WTC11 (cell line): ENCODE results near the gene RBM28. TPM values are rescaled to one million over a fixed set of nuclear protein-coding genes. Genes with fewer than 3 reads are reported as not detected.
A peak's percentile ranks its signal among the peaks of the same experiment; 100 is the strongest.

Experiments used
- ATAC-seq: fragments of 200-7000 bp; cut with Tn5 transposase; 2 replicates; pipeline ENCODE4 v1.10.0; 2021; ENCODE audit warnings: mild to moderate bottlenecking, moderate library complexity
- CTCF ChIA-PET: fragments of 300-600 bp; sonication (Branson Sonifier 250); formaldehyde crosslinking; loops from one replicate; lab custom pipeline; 2021; ENCODE audit warnings: antibody characterized with exemption; lab: Charles Lee
- POLR2A ChIA-PET: fragments of 350-600 bp; sonication (Branson Sonifier 250); formaldehyde crosslinking; loops from one replicate; lab custom pipeline; 2021; ENCODE audit warnings: antibody characterized with exemption; lab: Charles Lee
- DNase-seq: peaks from one replicate; pipeline ENCODE4 v3.0.0; 2021; ENCODE audit warnings: low spot score
- H3K27ac Mint-ChIP-seq: 2 replicates; pipeline ENCODE4 v1.8.0; 2021; ENCODE audit warnings: mixed read lengths
- H3K27me3 Mint-ChIP-seq: 2 replicates; pipeline ENCODE4 v1.8.0; 2021; ENCODE audit warnings: low read depth, mild to moderate bottlenecking, moderate library complexity, mixed read lengths
- H3K36me3 Mint-ChIP-seq: 2 replicates; pipeline ENCODE4 v1.8.0; 2021; ENCODE audit warnings: mixed read lengths
- H3K4me1 Mint-ChIP-seq: 2 replicates; pipeline ENCODE4 v1.8.0; 2022; ENCODE audit warnings: mixed read lengths
- H3K4me3 Mint-ChIP-seq: 2 replicates; pipeline ENCODE4 v1.8.0; 2021; ENCODE audit warnings: mild to moderate bottlenecking, moderate library complexity, mixed read lengths
- H3K9me3 Mint-ChIP-seq: 2 replicates; pipeline ENCODE4 v1.8.0; 2021; ENCODE audit warnings: mixed read lengths
- ELF4 ChIP-seq: sonication (generic); formaldehyde crosslinking; IDR thresholded peaks from 2 replicates; pipeline ENCODE4 v1.8.1; 2022; ENCODE audit warnings: low read depth, mild to moderate bottlenecking, moderate library complexity, missing genetic modification reagents
- MXD4 ChIP-seq: fragments of 250-450 bp; sonication (Bioruptor Pico); IDR thresholded peaks from 2 replicates; pipeline ENCODE4 v1.8.0; 2021; ENCODE audit warnings: mild to moderate bottlenecking, moderate library complexity, borderline replicate concordance
- NR1H2 ChIP-seq: sonication (generic); formaldehyde crosslinking; IDR thresholded peaks from 2 replicates; pipeline ENCODE4 v1.9.0; 2021; ENCODE audit warnings: mild to moderate bottlenecking, moderate library complexity, missing genetic modification reagents
- OVOL2 ChIP-seq: fragments of 250-450 bp; sonication (Bioruptor Pico); IDR thresholded peaks from 2 replicates; pipeline ENCODE4 v1.9.0; 2021; ENCODE audit warnings: mild to moderate bottlenecking, borderline replicate concordance
- PRDM15 ChIP-seq: sonication (generic); formaldehyde crosslinking; IDR thresholded peaks from 2 replicates; pipeline ENCODE4 v1.8.0; 2022; ENCODE audit warnings: missing genetic modification reagents
- RORB ChIP-seq: fragments of 250-450 bp; sonication (Bioruptor Pico); IDR thresholded peaks from 2 replicates; pipeline ENCODE4 v1.9.0; 2021; ENCODE audit warnings: mild to moderate bottlenecking
- SMAD3 ChIP-seq: sonication (generic); formaldehyde crosslinking; IDR thresholded peaks from 2 replicates; pipeline ENCODE4 v1.8.0; 2022; ENCODE audit warnings: missing genetic modification reagents, mild to moderate bottlenecking, borderline replicate concordance
- TP53 ChIP-seq: sonication (generic); formaldehyde crosslinking; IDR thresholded peaks from 2 replicates; pipeline ENCODE4 v1.8.1; 2023; ENCODE audit warnings: mild to moderate bottlenecking, missing genetic modification reagents
- USF2 ChIP-seq: sonication (generic); formaldehyde crosslinking; IDR thresholded peaks from 2 replicates; pipeline ENCODE4 v1.8.1; 2023; ENCODE audit warnings: mild to moderate bottlenecking, missing genetic modification reagents, moderate library complexity
- ZMAT4 ChIP-seq: fragments of 250-450 bp; sonication (Bioruptor Pico); IDR thresholded peaks from 2 replicates; pipeline ENCODE4 v1.9.0; 2021; ENCODE audit warnings: mild to moderate bottlenecking
- ZNF281 ChIP-seq: sonication (generic); formaldehyde crosslinking; IDR thresholded peaks from 2 replicates; pipeline ENCODE4 v1.8.0; 2023; ENCODE audit warnings: mild to moderate bottlenecking, missing genetic modification reagents
- total RNA-seq: library from RNA; stranded (reverse); gene quantifications from 3 replicates; pipeline ENCODE4 v1.2.3, GENCODE V29; 2021
- TF ChIP-seq, protein P1 (sequence below): sonication (generic); formaldehyde crosslinking; IDR thresholded peaks from 2 replicates; pipeline ENCODE4 v1.8.1; 2022; ENCODE audit warnings: low read depth, missing genetic modification reagents, borderline replicate concordance
- TF ChIP-seq, protein P2 (sequence below): fragments of 250-450 bp; sonication (Bioruptor Pico); conservative IDR thresholded peaks from 2 replicates; pipeline ENCODE4 v1.9.0; 2021; ENCODE audit warnings: mild to moderate bottlenecking

The RBM28 gene
- total RNA-seq, 1 experiment from 2014 or later, result 66.1 TPM

- CTCF ChIA-PET, result interaction anchor here (1.4 to 1.7 kb wide), 2 partner anchors 10 to 50 kb away, joined by 3 to 4 read pairs; no protein-coding TSS in a partner anchor
These were observed 83.5 kb downstream of the RBM28 start for GRCh38 chr7:128260069-128260795.

GRCh38 chr7:128259131-128260061, 84.3 kb downstream of the RBM28 start:
- Mint-ChIP-seq H3K27ac (no peak overlapping the region), H3K4me3 (no peak overlapping the region)
- POLR2A ChIA-PET, result no interaction called here

More at GRCh38 chr7:128260069-128260795, 83.5 kb downstream of the RBM28 start:
- Mint-ChIP-seq H3K9me3 (no peaks in the 10 kb centered on the region; the same call in 1 of the 2 replicates), H3K27me3 (no peaks in the 10 kb centered on the region; the same call in 1 of the 2 replicates), H3K4me3 (no peak overlapping the region; the same call in 1 of the 2 replicates), H3K4me1 (peaks cover 32% of the 10 kb centered on the region), H3K27ac (peak overlapping the region; percentile 13; the same call in 1 of the 2 replicates)
- ATAC-seq, result no peak
- DNase-seq, result no peak
- POLR2A ChIA-PET, result no interaction called here
- no peak for TF ChIP-seq NR1H2 (CRISPR knock-in tag)
- TF ChIP-seq, all 79 proteins: peak for 0
- no peaks in the 10 kb centered on the region for H3K36me3 Mint-ChIP-seq

GRCh38 chr7:128257458-128257857, 86.2 kb downstream of the RBM28 start:
- Mint-ChIP-seq H3K9me3 (peaks cover 16% of the 10 kb centered on the region), H3K36me3 (no peaks in the 10 kb centered on the region), H3K4me1 (peaks cover 21% of the 10 kb centered on the region), H3K4me3 (no peak overlapping the region), H3K27me3 (no peaks in the 10 kb centered on the region; the same call in 1 of the 2 replicates), H3K27ac (no peak overlapping the region)
- DNase-seq, result no peak
- no peak for ATAC-seq
- ChIA-PET POLR2A (interaction anchor here (0.6 kb wide), 1 partner anchor 46 kb away, joined by 3 read pairs; no protein-coding TSS in a partner anchor), CTCF (interaction anchor here (0.7 kb wide), 2 partner anchors 10 to 1017 kb away, joined by 3 to 5 read pairs; no protein-coding TSS in a partner anchor)
- TF ChIP-seq OVOL2 (CRISPR knock-in tag), result no peak
- TF ChIP-seq TP53, result no peak
- TF ChIP-seq ZMAT4, result no peak
- no peak for TF ChIP-seq PRDM15 (CRISPR knock-in tag)
- TF ChIP-seq, protein P1, sequence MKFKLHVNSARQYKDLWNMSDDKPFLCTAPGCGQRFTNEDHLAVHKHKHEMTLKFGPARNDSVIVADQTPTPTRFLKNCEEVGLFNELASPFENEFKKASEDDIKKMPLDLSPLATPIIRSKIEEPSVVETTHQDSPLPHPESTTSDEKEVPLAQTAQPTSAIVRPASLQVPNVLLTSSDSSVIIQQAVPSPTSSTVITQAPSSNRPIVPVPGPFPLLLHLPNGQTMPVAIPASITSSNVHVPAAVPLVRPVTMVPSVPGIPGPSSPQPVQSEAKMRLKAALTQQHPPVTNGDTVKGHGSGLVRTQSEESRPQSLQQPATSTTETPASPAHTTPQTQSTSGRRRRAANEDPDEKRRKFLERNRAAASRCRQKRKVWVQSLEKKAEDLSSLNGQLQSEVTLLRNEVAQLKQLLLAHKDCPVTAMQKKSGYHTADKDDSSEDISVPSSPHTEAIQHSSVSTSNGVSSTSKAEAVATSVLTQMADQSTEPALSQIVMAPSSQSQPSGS (CRISPR knock-in tag), result no peak
- TF ChIP-seq ELF4 (CRISPR knock-in tag), result no peak
- no peak for TF ChIP-seq MXD4 (CRISPR knock-in tag)
- TF ChIP-seq SMAD3 (CRISPR knock-in tag), result no peak
- TF ChIP-seq RORB (CRISPR knock-in tag), result no peak
- no peak for TF ChIP-seq ZNF281 (CRISPR knock-in tag)

More at GRCh38 chr7:128259131-128260061, 84.3 kb downstream of the RBM28 start:
- Mint-ChIP-seq H3K9me3 (peaks cover 2% of the 10 kb centered on the region; the same call in 1 of the 2 replicates), H3K36me3 (no peaks in the 10 kb centered on the region)
- no peak for DNase-seq
- CTCF ChIA-PET, result interaction anchor here (0.6 to 1.7 kb wide), 3 partner anchors 8 to 50 kb away, joined by 3 to 4 read pairs (median 3); no protein-coding TSS in a partner anchor
- TF ChIP-seq, protein P2, sequence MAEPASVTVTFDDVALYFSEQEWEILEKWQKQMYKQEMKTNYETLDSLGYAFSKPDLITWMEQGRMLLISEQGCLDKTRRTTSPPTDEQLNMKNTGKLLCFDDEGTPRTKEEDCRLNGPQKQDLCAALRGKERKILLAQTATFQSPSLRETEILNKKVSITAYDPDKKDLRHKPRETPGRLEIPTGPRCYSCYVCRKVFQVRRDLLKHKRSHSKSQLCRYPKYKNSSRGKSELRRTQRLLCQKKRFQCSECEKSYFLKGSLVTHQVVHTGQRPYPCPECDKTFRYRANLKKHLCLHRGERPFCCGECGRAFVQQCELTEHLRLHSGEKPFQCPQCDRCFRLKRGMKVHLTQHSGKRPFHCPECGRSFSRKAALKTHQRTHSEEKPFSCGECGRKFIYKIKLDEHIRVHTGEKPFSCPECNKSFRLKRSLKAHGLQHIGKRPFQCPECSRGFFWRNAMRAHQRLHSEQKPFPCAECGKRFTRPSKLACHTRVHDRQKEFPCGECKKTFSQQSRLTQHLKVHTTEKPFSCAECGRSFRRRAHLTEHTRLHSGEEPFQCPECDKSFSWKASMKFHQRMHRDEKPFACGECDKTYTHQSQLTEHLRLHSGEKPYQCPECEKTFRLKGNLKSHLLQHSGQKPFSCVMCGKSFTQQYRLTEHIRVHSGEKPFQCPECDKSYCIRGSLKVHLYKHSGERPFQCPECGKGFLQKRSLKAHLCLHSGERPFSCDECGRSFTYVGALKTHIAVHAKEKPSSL (CRISPR knock-in tag), result no peak
- no peak for TF ChIP-seq USF2 (CRISPR knock-in tag)
- TF ChIP-seq, all 79 proteins: peak for 0
- H3K27me3 Mint-ChIP-seq, result no peaks in the 10 kb centered on the region; the same call in 1 of the 2 replicates
- H3K4me1 Mint-ChIP-seq, result peaks cover 32% of the 10 kb centered on the region
- ATAC-seq, result peak; percentile 43; the same call in 1 of the 2 replicates
